Esophagus squamous epithelium (tissue), 5 donors: ENCODE measurements around the gene CAPZB. TPM values are rescaled to one million over a fixed set of nuclear protein-coding genes. Genes with fewer than 3 reads are reported as not detected.

Source experiments
- DNase-seq: peaks from one replicate; lab custom pipeline; 2025; lab: John Stamatoyannopoulos, UW
- H3K27ac ChIP-seq, 4 donors: fragments of 200-600 bp; sonication (generic); one replicate each; pipeline ENCODE4 v1.5.1; 2016 to 2019; ENCODE audit warnings: mild to moderate bottlenecking in 1 of 4
- H3K27me3 ChIP-seq, 4 donors: fragments of 200-600 bp; sonication (generic); 1 replicate in 3 of 4; 2 replicates in 1 of 4; pipeline versions ENCODE4 v1.5.1 to v1.6.0; 2017 to 2021; ENCODE audit warnings: antibody characterized with exemption in 1 of 4
- H3K36me3 ChIP-seq, 3 donors: fragments of 200-600 bp; sonication (generic); one replicate each; pipeline ENCODE4 v1.5.1; 2016 to 2019
- H3K4me1 ChIP-seq, 3 donors: fragments of 200-600 bp; sonication (generic); one replicate each; pipeline ENCODE4 v1.5.1; 2017 to 2019
- H3K4me3 ChIP-seq, 4 donors: fragments of 200-600 bp; sonication (generic); 1 replicate in 3 of 4; 2 replicates in 1 of 4; pipeline ENCODE4 v1.5.1; 2016 to 2019; ENCODE audit warnings: mild to moderate bottlenecking in 2 of 4, moderate library complexity in 1 of 4
- H3K9me3 ChIP-seq, 3 donors: fragments of 200-600 bp; sonication (generic); one replicate each; pipeline ENCODE4 v1.5.1; 2016 to 2019
- POLR2A ChIP-seq, 4 donors: fragments of 450-650 bp; IDR thresholded peaks; one replicate each; pipeline ENCODE4 v1.6.1; 2017; ENCODE audit warnings: antibody characterized with exemption in 4 of 4, mild to moderate bottlenecking in 4 of 4, moderate library complexity in 3 of 4
- WGBS, 2 donors: methylation state at CpG; one replicate each; pipeline ENCODE4 v1.1.5; 2018; 5-methylcytosine and 5-hydroxymethylcytosine counted together
- intact Hi-C: fragments of 100-400 bp; cut with DNase I; formaldehyde crosslinking; loops from one replicate; pipeline ENCODE4 v1.15.0; 2022
- total RNA-seq, 4 donors: library from RNA; depleted of rRNA; stranded (reverse); fragments of >200 nt; gene quantifications; one replicate each; pipeline ENCODE4 v1.1.0, GENCODE V29; 2016
- TF ChIP-seq, protein P1 (sequence below), 6 experiments: fragments of 450-650 bp in 4 of 6; fragments of 200-600 bp in 2 of 6; sonication (generic) in 2 of 6; IDR thresholded peaks; one replicate each; pipeline ENCODE4 v1.5.1; 2016 to 2019; ENCODE audit warnings: antibody characterized with exemption in 6 of 6, mild to moderate bottlenecking in 4 of 6, moderate library complexity in 4 of 6
- donor health status: DM: yes; HTN: yes; CAD: no.

CAPZB gene
- total RNA-seq, 4 donors from 2014 or later: 89.4 to 146 (median 126) TPM

DNA sequence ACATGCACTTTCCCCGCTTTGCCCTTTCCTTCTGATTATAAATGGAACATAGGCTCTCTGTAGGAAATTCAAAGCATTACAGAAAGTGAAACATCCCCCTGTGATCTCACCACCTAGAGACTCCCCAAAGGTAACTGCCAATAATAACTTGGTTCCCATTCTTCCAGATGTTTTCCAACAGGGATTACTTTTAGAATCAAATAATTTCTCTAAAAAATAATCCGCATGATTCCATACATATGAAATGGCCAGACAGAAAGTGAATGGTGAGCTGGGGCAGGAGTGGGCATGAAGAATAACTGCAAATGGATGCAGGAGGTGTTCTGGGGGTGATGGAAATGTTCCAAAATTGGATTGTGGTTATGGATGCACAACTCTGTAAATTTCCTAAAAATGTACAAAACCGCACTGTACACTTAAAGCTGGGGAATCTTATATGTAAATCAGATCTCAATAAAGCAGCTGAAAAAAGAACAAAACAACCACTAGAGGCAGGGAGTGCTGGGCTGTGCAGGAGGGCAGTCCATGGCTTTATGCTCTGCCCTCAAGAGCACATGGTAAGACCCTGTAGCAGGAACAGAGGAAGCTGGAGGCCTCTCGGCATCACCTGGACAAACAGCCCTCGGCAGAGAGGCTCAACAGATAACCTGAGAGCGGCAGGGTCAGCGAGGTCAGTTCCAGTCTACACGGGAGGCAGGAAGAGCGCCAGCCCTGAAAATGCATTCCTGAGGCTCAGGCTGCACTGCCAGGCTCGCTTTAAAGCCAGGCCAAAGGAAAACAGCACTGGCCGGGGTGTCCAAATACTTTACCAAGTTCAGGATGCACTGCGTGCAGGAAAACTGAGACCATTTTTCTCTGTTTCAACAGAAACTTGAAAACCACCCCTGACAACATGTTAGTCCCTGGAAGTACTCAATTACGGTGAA is 39.7 kb downstream of the CAPZB start:
- DNase-seq: no peak
- peaks cover 35 to 98% (median 74%) of the 10 kb centered on the region in 3 donors for H3K4me1 ChIP-seq

DNA sequence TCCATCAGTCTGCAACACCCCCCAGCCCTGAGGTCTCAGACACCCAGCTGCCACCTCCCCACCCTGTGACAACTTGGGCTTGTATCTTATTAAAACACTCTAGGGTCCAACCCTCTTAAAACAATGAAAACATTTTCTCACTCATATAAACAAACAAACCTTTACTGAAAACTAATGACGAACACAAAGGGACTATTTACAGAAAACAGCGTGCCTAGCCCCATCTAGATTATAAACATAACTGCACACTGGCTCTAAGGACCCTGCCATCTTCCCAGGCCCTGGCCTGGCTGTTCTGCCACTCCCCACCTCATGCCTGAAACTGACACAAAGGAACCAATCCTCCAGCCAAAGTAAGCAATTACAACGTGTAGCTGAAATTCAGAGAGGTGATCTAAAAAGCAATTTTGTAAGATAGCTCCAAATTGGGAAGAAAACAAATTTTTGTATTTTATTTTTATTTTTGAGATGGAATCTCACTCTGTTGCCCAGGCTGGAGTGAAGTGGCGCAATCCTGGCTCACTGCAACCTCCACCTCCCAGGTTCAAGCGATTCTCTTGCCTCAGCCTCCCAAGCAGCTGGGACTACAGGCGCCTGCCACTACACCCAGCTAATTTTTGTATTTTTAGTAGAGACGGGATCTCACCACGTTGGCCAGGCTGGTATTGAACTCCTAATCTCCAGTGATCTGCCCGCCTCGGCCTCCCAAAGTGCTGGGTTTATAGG is 40.9 kb downstream of the CAPZB start:
- Histone ChIP-seq H3K9me3 (no peaks in the 10 kb centered on the region), H3K27ac (peak overlapping the region; percentile 62 to 92 (median 79)), H3K4me3 (no peak overlapping the region), H3K36me3 (peaks cover 0 to 15% (median 0%) of the 10 kb centered on the region in 3 donors), H3K27me3 (no peaks in the 10 kb centered on the region), H3K4me1 (peaks cover 32 to 98% (median 77%) of the 10 kb centered on the region in 3 donors)
- intact Hi-C loops: no loop called here
- TF ChIP-seq POLR2A (IDR thresholded peaks at IDR 0.05): no peak
- TF ChIP-seq, protein P1, sequence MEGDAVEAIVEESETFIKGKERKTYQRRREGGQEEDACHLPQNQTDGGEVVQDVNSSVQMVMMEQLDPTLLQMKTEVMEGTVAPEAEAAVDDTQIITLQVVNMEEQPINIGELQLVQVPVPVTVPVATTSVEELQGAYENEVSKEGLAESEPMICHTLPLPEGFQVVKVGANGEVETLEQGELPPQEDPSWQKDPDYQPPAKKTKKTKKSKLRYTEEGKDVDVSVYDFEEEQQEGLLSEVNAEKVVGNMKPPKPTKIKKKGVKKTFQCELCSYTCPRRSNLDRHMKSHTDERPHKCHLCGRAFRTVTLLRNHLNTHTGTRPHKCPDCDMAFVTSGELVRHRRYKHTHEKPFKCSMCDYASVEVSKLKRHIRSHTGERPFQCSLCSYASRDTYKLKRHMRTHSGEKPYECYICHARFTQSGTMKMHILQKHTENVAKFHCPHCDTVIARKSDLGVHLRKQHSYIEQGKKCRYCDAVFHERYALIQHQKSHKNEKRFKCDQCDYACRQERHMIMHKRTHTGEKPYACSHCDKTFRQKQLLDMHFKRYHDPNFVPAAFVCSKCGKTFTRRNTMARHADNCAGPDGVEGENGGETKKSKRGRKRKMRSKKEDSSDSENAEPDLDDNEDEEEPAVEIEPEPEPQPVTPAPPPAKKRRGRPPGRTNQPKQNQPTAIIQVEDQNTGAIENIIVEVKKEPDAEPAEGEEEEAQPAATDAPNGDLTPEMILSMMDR (IDR thresholded peaks at IDR 0.05): no peak
- WGBS, 2 donors: 73 to 75% methylated on average over 10 of the region's 10 CpGs
- DNase-seq: no peak

More for the DNA sequence above, 39.7 kb downstream of the CAPZB start:
- WGBS, 2 donors: 43 to 49% methylated on average over 11 to 13 of the region's 13 CpGs
- Histone ChIP-seq H3K27ac (peak overlapping the region; percentile 2 to 92 (median 82)), H3K9me3 (no peaks in the 10 kb centered on the region), H3K4me3 (no peak overlapping the region), H3K36me3 (peaks cover 0 to 15% (median 0%) of the 10 kb centered on the region in 3 donors), H3K27me3 (no peaks in the 10 kb centered on the region)
- TF ChIP-seq POLR2A (IDR thresholded peaks at IDR 0.05): no peak
- TF ChIP-seq, protein P1 (IDR thresholded peaks at IDR 0.05): peak in 4 of 6 experiments; percentile 9 to 47 (median 26)
- intact Hi-C loops: no loop called here

DNA sequence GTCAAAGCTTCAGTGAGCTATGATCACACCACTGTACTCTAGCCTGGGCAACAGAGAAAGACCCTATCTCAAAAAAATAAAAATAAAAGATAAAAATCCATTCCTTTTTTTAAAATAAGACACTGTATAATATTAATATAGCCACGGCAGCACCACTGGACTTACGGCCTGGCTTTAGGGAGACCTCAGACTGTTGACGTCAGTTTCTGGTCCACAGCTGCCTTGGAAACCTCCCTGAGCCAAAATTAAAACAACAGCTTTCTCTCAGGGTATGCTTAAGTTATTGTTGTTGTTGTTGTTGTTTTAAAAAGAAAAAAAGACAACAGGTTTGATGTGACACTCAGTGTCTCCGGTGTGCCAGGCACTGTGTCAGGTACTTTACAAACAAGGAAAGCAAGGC is 42.0 kb downstream of the CAPZB start:
- 68 to 69% methylated on average over 4 of the region's 4 CpGs for WGBS, 2 donors
- H3K27me3 ChIP-seq: no peaks in the 10 kb centered on the region
- intact Hi-C loops: no loop called here

DNA sequence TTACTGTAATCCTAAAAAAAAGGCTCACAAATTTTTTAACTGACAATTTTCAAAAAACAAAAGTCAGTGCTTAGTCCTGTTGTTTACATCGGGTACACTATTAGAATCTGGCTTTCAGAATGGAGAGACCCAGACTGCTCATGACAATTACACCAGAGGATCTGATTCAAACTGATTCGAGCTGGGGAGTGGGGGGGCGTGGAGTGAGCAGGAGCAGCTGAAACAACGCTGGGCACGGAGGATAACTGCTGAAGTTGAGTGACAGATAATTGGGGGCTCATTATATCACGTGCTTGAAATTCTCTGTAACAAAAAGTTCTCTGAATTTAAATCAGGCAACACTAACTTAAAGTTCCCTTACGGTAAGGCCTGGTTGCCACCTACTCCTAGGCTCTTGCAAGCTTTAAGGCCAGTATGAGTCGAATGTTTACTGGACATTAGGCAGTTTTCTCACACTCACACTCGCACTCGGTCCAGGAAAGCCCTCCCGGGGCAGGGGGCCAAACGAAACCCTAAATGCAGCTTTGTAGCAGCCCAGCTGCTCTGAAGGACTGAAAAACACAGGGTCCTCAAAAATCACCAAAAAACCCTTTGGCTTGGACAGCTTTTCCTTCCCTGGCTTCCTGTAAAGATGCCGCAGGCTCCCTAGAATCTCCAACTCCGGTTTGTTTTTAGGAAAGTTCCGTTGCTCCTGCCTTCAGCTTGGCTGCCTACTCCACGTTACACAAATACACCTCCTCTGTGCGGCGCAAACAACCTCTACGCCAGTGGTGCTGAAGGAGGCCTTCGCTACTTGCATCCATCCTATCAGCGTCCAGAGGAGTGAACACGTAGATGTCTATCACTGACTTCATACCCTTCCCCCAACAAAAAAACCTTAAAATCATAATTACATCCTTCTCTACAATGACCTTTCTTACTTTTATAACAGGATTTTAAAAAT is 42.9 kb downstream of the CAPZB start:
- Histone ChIP-seq H3K27ac (peak overlapping the region; percentile 62 to 92 (median 79)), H3K27me3 (no peaks in the 10 kb centered on the region), H3K9me3 (no peaks in the 10 kb centered on the region), H3K4me1 (peaks cover 41 to 98% (median 77%) of the 10 kb centered on the region in 3 donors), H3K4me3 (no peak overlapping the region), H3K36me3 (peaks cover 0 to under 1% (median 0%) of the 10 kb centered on the region in 3 donors)
- no peak for DNase-seq
- TF ChIP-seq POLR2A (IDR thresholded peaks at IDR 0.05): no peak
- TF ChIP-seq, protein P1 (IDR thresholded peaks at IDR 0.05): no peak
- intact Hi-C loops: no loop called here
- WGBS, 2 donors: 79% methylated on average over 18 to 22 of the region's 22 CpGs

More for the DNA sequence above, 42.0 kb downstream of the CAPZB start:
- TF ChIP-seq POLR2A (IDR thresholded peaks at IDR 0.05): no peak
- TF ChIP-seq, protein P1 (IDR thresholded peaks at IDR 0.05): no peak
- Histone ChIP-seq H3K4me3 (no peak overlapping the region), H3K36me3 (peaks cover 0 to 9% (median 0%) of the 10 kb centered on the region in 3 donors), H3K27ac (peak overlapping the region; percentile 62 to 92 (median 79)), H3K4me1 (peaks cover 35 to 98% (median 77%) of the 10 kb centered on the region in 3 donors), H3K9me3 (no peaks in the 10 kb centered on the region)
- DNase-seq: no peak
